Measurements from ENCODE around the gene WNT4. TPM values are rescaled to one million over a fixed set of nuclear protein-coding genes. Genes with fewer than 3 reads are reported as not detected.

The WNT4 gene
- total RNA-seq, 1 donor from 2014 or later, result 0.05 TPM

DNA sequence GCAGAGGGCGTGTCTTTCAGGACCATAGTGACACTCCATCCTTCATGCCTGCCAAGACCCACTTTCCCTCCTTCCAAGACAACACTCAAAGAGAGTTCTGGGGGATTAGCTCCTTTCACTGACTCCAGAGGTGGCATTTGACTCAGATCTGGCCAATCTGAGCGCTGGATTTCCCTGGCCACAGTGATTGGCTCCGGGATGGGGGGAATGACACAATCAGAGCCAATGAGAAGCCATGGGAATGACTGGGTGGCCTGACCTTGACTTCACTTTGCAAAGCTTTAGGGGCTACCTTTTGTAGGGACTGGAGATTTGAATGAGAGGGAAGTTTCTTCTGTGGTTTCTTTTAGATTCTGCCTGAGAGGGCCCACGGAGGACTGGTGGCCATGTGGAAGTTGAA is 26.9 kb upstream of the WNT4 start:
- Mint-ChIP-seq H3K27ac (ENCODE audit: unreplicated experiment) (no peak overlapping the region), H3K9me3 (ENCODE audit: low read depth) (no peaks in the 10 kb centered on the region), H3K4me1 (ENCODE audit: low read depth) (no peaks in the 10 kb centered on the region), H3K4me3 (ENCODE audit: unreplicated experiment) (no peak overlapping the region), H3K27me3 (ENCODE audit: low read depth) (peaks cover 24% of the 10 kb centered on the region), H3K36me3 (ENCODE audit: low read depth) (peaks cover 2% of the 10 kb centered on the region)
- DNase-seq (ENCODE audit: low spot score), result no peak
- TF ChIP-seq, protein P1, sequence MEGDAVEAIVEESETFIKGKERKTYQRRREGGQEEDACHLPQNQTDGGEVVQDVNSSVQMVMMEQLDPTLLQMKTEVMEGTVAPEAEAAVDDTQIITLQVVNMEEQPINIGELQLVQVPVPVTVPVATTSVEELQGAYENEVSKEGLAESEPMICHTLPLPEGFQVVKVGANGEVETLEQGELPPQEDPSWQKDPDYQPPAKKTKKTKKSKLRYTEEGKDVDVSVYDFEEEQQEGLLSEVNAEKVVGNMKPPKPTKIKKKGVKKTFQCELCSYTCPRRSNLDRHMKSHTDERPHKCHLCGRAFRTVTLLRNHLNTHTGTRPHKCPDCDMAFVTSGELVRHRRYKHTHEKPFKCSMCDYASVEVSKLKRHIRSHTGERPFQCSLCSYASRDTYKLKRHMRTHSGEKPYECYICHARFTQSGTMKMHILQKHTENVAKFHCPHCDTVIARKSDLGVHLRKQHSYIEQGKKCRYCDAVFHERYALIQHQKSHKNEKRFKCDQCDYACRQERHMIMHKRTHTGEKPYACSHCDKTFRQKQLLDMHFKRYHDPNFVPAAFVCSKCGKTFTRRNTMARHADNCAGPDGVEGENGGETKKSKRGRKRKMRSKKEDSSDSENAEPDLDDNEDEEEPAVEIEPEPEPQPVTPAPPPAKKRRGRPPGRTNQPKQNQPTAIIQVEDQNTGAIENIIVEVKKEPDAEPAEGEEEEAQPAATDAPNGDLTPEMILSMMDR (IDR thresholded peaks at IDR 0.05), result no peak

DNA sequence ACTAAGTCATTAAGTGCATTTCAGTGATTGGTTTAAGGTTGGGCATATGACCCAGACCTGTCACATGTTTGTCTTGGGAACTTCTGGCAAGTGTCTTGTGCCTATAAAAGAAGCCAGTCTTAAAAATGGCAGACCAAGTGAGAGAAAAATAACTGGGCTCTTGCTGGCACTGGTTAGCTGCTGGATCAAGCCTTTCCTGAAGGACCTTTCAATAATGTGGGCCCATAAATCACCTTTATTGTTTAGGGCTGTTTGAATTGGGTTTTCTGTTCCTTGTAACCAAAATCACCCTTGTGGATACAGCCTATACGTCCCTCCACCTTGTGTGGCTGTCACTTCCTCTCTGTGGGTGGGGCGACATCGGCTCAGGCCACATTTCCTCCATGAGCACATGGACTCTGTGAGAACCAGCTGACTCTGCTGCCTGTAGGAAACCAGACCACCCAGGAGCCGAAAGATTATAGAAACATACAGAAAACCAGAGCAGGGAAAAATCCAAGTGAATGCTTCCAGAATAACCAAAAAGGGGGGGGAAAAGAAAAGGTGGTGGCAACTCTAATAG is 25.6 kb upstream of the WNT4 start:
- H3K27ac Mint-ChIP-seq (ENCODE audit: unreplicated experiment), result no peak overlapping the region
- TF ChIP-seq, protein P1 (IDR thresholded peaks at IDR 0.05), result no peak
- H3K4me1 Mint-ChIP-seq (ENCODE audit: low read depth), result no peaks in the 10 kb centered on the region

DNA sequence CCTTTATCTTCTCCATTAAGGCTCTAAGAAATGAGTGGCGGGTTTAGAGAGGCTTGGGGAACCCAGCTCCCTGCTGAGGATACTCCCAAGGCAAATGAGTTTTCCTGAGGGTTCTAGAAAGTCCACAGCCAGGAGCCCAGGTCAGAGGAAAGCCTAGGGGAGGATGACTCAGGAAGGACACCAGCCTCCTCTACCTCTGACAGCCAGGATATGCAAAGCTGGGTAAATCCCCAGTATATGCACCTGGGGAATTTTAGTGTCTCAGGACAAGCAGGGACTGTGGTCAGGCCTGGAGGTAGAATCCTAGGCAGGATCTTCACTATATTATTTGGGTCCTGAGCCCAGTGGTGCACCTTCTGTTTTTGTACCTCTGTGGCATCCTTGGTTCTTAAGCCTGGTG is 23.5 kb upstream of the WNT4 start:
- DNase-seq (ENCODE audit: low spot score), result no peak
- Mint-ChIP-seq H3K9me3 (ENCODE audit: low read depth) (no peaks in the 10 kb centered on the region), H3K27me3 (ENCODE audit: low read depth) (peaks cover 29% of the 10 kb centered on the region), H3K4me3 (ENCODE audit: unreplicated experiment) (no peak overlapping the region), H3K27ac (ENCODE audit: unreplicated experiment) (no peak overlapping the region), H3K4me1 (ENCODE audit: low read depth) (no peaks in the 10 kb centered on the region), H3K36me3 (ENCODE audit: low read depth) (peaks cover 2% of the 10 kb centered on the region)
- TF ChIP-seq, protein P1 (IDR thresholded peaks at IDR 0.05), result no peak

More for the DNA sequence above, 25.6 kb upstream of the WNT4 start:
- H3K4me3 Mint-ChIP-seq (ENCODE audit: unreplicated experiment), result no peak overlapping the region
- no peak for DNase-seq (ENCODE audit: low spot score)
- H3K36me3 Mint-ChIP-seq (ENCODE audit: low read depth), result peaks cover 2% of the 10 kb centered on the region
- H3K9me3 Mint-ChIP-seq (ENCODE audit: low read depth), result no peaks in the 10 kb centered on the region
- peaks cover 24% of the 10 kb centered on the region for H3K27me3 Mint-ChIP-seq (ENCODE audit: low read depth)

DNA sequence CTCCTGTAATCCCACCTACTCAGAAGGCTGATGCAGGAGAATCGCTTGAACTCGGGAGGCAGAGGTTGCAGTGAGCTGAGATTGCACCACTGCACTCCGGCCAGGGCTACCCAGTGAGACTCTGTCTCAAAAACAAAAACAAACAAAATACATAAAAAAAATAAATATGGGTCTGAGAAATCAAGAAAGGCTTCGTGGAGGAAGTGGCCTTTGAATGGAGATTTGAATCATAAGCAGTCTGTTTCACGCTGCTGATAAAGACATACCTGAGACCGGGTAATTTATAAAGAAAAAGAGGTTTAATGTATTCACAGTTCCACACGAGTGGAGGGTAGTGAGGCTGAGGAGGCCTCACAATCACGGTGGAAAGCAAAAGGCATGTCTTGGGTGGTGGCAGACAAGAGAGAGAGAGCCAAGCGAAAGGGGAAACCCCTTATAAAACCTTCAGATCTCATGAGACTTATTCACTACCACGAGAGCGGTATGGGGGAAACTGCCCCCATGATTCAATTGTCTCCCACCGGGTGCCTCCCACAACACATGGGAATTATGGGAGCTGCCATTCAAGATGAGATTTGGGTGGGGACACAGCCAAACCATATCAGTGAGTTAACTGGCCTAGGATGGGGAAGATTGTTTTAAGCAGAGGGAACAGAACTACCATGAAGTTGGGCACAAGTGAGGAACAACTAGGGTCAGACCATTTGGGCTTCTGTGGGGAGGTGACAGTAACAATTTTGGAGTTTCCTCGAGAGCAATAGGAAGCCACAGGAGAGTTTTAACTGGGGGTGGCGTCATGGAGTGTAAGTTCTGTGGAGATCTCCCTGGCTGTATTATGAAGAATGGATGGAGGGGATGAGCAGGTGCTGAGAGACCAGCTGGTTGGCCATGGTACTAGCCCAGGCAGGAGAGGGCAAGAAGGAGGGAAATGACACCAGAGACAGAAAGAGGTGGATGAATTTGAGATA is 22.2 kb upstream of the WNT4 start:
- TF ChIP-seq, protein P1 (IDR thresholded peaks at IDR 0.05), result no peak
- Mint-ChIP-seq H3K27ac (ENCODE audit: unreplicated experiment) (no peak overlapping the region), H3K4me1 (ENCODE audit: low read depth) (no peaks in the 10 kb centered on the region), H3K4me3 (ENCODE audit: unreplicated experiment) (no peak overlapping the region), H3K9me3 (ENCODE audit: low read depth) (no peaks in the 10 kb centered on the region), H3K27me3 (ENCODE audit: low read depth) (peaks cover 23% of the 10 kb centered on the region), H3K36me3 (ENCODE audit: low read depth) (peaks cover 2% of the 10 kb centered on the region)
- no peak for DNase-seq (ENCODE audit: low spot score)

DNA sequence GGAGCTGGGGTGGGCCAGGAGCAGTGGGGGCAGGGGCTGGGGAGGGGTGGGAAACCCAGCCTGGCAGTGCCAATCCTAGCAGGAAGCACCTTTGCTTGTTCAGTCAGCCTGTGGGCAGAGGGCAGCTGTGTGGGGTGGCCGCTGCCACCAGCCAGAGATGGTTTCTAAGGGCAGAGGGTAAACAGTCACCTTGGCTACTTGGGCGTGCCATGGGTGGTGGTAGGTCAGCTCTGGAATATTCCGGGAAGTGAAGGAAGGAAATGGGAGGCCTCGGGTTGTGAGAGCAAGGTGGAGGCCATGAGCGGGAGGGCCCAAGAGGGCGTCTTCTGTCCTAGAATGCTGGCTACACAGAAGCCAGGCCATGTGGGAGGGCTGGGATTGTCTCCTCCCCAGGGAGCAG is 20.7 kb upstream of the WNT4 start:
- DNase-seq (ENCODE audit: low spot score), result no peak
- Mint-ChIP-seq H3K4me1 (ENCODE audit: low read depth) (no peaks in the 10 kb centered on the region), H3K27ac (ENCODE audit: unreplicated experiment) (no peak overlapping the region), H3K27me3 (ENCODE audit: low read depth) (peaks cover 13% of the 10 kb centered on the region), H3K36me3 (ENCODE audit: low read depth) (peaks cover 3% of the 10 kb centered on the region), H3K9me3 (ENCODE audit: low read depth) (no peaks in the 10 kb centered on the region), H3K4me3 (ENCODE audit: unreplicated experiment) (no peak overlapping the region)
- TF ChIP-seq, protein P1 (IDR thresholded peaks at IDR 0.05), result no peak
